GM19099 (cell line): Measurements from ENCODE around the gene BBS7.

Experiments used
- POLR2A ChIP-seq: IDR thresholded peaks from 3 replicates; pipeline ENCODE4 v1.6.1; 2011; ENCODE audit warnings: low read depth; ENCODE audit not compliant: insufficient read length; ENCODE audit errors: extremely low read depth

Gene BBS7

GRCh38 chr4:121869841-121870822 lies at the start of gene BBS7:
Gene BBS7 (minus strand): TSS chr4:121870474. CDS start chr4:121870313, 161 bp downstream.
- TF ChIP-seq POLR2A: peak; percentile 85

GRCh38 chr4:121913667-121914066 lies 43.4 kb upstream of the BBS7 start:
- no peak for TF ChIP-seq POLR2A

- TF ChIP-seq POLR2A: no peak
Observed at GRCh38 chr4:121908346-121908745, 38.1 kb upstream of the BBS7 start.

GRCh38 chr4:121900132-121900983 lies 30.1 kb upstream of the BBS7 start:
- TF ChIP-seq POLR2A: no peak

- TF ChIP-seq POLR2A: no peak
Observed at GRCh38 chr4:121898150-121898549, 27.9 kb upstream of the BBS7 start.

- TF ChIP-seq POLR2A: no peak
Observed at GRCh38 chr4:121888134-121888533, 17.9 kb upstream of the BBS7 start.

GRCh38 chr4:121885115-121885514 lies 14.8 kb upstream of the BBS7 start:
- TF ChIP-seq POLR2A: no peak

- TF ChIP-seq POLR2A: no peak
Observed at GRCh38 chr4:121881158-121881557, 10.9 kb upstream of the BBS7 start.

- TF ChIP-seq POLR2A: no peak
Observed at GRCh38 chr4:121879135-121879534, 8.9 kb upstream of the BBS7 start.

- no peak for TF ChIP-seq POLR2A
Observed at GRCh38 chr4:121877041-121877773, 6.9 kb upstream of the BBS7 start.

- TF ChIP-seq POLR2A: no peak
Observed at GRCh38 chr4:121876070-121876469, 5.8 kb upstream of the BBS7 start.

GRCh38 chr4:121875652-121876051 lies 5.4 kb upstream of the BBS7 start:
- TF ChIP-seq POLR2A: no peak

GRCh38 chr4:121873604-121874003 lies 3.3 kb upstream of the BBS7 start:
- TF ChIP-seq POLR2A: no peak

- no peak for TF ChIP-seq POLR2A
Observed at GRCh38 chr4:121863799-121864198, 6.5 kb downstream of the BBS7 start.

GRCh38 chr4:121861426-121861825 lies 8.8 kb downstream of the BBS7 start:
- TF ChIP-seq POLR2A: no peak

GRCh38 chr4:121860121-121860520 lies 10.2 kb downstream of the BBS7 start:
- no peak for TF ChIP-seq POLR2A

GRCh38 chr4:121851354-121851753 lies 18.9 kb downstream of the BBS7 start:
- no peak for TF ChIP-seq POLR2A
